ENCODE data around the gene PPT1.

- TF ChIP-seq, protein P1, sequence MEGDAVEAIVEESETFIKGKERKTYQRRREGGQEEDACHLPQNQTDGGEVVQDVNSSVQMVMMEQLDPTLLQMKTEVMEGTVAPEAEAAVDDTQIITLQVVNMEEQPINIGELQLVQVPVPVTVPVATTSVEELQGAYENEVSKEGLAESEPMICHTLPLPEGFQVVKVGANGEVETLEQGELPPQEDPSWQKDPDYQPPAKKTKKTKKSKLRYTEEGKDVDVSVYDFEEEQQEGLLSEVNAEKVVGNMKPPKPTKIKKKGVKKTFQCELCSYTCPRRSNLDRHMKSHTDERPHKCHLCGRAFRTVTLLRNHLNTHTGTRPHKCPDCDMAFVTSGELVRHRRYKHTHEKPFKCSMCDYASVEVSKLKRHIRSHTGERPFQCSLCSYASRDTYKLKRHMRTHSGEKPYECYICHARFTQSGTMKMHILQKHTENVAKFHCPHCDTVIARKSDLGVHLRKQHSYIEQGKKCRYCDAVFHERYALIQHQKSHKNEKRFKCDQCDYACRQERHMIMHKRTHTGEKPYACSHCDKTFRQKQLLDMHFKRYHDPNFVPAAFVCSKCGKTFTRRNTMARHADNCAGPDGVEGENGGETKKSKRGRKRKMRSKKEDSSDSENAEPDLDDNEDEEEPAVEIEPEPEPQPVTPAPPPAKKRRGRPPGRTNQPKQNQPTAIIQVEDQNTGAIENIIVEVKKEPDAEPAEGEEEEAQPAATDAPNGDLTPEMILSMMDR (IDR thresholded peaks at IDR 0.05) = no peak
- TF ChIP-seq POLR2AphosphoS5 (IDR thresholded peaks at IDR 0.05) (no peak), POLR2A (IDR thresholded peaks at IDR 0.05) (no peak), EP300 (IDR thresholded peaks at IDR 0.05) (no peak)
Measured at GRCh38 chr1:40079774-40080400, 17.2 kb downstream of the PPT1 start.
